GM21423 (cell line): ENCODE data around the gene RSPH3.

Source experiments
- ATAC-seq: cut with Tn5 transposase; IDR thresholded peaks from one replicate; pipeline ENCODE4 v1.9.1; 2021; ENCODE audit warnings: mild to moderate bottlenecking, moderate library complexity; ENCODE audit not compliant: unreplicated experiment

Gene RSPH3

DNA sequence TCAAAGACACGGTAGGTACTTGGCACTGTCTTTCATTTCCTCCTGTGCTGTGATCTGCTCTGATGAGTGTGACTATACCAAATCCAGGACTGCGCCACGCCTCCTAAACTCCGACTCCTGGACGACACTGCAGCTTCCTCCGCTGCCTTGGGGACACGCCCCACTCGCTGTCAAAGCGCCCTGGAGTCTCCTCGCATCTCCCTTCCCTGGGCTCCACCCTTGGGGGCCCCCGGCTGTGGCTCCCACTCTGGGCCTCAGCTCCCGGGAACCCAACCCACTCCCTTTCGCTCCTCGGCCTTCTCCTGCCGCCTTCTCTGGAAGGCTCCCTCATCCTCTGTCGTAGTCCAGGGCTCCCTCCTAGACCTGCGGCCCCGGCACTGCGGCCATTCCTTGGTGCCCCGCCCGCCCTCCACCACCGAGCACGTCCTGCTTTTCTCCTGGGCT, 61.2 kb downstream of the RSPH3 start:
- no peak for ATAC-seq

DNA sequence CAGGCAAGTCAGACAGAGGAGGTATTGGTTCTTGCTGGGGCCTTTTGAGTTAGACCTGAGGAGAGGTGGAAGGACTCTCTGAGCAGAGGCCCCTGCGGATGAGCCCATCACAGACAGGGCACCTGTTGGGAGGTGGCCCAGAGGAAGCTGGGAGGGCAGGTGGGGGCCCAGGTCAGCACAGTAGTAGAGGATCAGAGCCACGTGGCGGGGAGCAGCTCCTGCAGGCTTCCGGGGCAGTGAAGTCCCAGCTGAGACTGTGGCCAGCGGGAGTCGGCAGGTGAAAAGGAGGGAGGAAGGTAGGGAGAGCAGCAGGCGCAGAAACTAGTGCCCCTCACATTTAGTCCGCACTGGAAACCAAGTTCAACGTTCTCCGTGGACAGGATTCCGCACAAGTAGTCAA, 61.8 kb downstream of the RSPH3 start:
- ATAC-seq: no peak

DNA sequence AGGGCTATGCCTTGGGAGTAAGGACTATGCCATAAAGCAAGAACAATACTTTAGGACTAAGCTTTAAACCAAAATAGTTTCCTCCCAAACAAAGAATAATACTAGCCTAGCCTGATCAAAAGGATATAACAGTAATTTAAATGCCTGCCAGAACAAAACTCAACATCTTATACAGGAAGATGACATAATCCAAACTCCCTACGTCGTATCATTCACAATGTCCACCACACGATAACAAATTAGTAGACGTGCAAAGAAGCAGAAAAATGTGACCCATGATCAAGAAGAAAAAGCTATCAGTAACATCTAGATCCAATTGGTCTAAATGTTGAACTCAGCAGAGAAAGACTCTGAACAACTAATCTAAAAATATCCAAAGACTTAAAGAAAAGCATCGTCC, 65.8 kb downstream of the RSPH3 start:
- no peak for ATAC-seq

DNA sequence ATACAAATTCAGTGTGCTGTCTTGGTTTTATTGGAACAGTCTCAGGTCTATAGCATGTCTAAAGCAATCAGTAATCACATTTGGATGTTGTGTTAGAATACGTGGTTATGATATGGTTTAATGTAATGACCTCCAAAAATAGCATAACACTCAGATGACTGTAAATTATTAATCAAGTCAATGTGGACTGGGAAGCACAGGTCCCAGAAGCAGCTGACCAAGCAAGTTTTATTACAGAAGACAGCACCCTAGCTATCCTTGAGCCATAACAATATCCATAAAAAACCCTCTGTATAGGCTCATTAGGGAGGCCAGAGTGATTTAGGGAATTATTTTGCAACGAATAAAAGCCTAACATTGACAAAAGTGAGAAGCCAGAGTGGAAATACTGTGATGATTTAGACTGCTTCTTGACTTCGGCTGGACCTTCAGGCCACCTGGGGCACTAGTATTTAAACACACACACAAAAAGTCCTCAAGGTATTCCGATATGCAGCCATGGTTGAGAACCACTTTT, 66.9 kb downstream of the RSPH3 start:
- no peak for ATAC-seq

DNA sequence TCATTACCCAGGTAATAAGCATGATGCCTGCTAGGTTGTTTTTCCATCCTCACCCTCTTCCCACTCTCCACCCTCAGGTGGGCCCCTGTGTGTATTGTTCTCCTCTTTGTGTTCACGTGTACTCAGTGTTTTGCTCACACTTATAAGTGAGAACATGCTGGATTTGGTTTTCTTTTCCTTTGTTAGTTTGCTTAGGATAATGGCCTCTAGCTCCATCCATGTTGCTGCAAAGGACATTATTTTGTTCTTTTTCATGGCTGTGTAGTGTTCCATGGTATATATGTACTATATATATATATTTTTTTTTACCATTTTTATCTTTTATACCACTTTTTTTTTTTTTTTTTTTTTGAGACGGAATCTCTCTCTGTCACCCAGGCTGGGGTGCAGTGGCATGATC, 71.9 kb downstream of the RSPH3 start:
- no peak for ATAC-seq

DNA sequence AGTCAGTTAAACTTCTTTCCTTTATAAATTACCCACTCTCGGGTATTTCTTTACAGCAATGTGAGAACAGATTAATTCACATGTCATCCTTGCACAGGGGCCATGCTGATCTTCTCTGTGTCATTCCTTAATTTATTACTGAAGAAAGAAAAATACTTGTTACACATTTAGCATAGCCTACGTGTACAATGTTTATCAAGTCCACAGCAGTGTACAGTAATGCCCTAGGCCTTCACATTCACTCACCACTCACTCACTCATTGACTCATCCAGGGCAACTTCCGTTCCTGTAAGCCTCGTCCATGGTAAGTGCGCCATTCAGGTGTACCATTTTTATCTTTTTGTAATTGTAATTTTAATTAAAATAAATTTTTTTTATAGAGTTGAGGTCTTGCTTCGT, 73.6 kb downstream of the RSPH3 start:
- no peak for ATAC-seq

DNA sequence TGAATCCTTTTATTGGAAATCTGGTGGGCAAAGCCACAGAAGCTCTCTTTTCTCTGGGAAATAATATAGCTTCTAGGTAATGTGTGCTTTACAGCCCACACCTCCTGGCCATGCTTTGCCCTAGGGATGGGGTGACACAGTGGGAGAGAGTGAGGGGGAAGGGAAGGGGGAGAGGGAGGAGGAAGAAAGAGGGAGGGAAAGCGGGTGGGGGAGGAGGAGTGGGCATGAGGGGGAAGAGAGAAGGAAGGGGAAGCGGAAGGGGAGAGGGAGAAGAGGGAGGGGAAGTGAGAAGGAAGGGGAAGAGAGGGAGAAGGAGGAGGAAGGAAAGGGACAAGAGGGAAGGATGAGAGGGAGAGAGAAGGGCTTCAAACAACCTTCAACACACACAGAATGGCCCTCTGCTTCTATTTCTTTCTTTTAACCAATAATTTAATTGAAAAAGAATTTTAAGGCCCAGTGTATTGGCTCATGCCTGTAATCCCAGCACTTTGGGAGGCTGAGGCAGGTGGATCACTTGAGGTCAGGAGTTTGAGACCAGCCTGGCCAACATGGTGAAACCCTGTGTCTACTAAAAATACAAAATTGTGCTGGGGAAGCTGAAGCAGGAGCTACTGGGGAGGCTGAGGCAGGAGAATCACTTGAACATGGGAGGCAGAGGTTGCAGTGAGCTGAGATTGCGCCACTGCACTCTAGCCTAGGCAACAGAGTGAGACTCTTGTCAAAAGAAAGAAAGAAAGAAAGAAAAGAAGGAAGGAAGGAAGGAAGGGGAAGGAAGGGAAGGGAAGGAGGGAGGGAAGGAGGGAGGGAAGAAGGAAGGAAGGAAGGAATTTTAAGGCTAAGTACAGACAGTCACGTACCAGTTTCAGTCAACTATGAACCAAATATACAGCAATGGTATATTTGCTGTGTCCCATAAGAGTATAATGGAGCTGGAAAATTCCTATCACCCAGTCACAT, 75.2 kb downstream of the RSPH3 start:
- no peak for ATAC-seq

DNA sequence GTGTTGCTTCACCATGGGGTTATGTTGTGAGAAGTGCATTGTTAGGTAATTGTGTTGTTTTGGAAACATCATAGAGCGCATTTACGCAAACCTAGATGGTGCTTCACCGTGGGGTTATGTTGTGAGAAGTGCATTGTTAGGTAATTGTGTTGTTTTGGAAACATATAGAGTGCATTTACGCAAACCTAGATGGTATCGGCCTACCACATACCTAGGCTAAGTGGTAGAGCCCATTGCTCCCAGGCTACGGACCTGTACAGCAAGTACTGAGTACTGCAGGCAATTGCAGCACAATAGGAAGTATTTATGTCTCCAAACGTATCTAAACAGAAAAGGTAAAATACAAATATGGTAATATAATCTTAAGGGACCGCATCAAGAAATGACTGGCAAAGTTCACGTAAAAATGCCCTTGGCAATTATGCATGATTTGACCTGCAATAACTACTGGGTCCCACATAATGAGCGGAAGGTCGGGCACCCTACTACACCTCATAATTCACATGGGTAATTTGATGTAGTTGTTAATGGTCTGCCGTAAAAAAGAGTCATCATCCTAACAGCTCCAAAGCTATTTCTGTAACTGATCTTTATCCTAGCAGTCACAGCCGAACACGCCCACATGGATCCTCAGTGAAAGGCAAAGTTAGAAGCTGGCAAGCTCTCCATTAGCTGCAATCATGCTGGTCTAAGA, 76.0 kb downstream of the RSPH3 start:
- no peak for ATAC-seq
